ENCODE data around the gene MYL5. TPM values are rescaled to one million over a fixed set of nuclear protein-coding genes. Genes with fewer than 3 reads are reported as not detected.

Gene MYL5
- total RNA-seq, 1 donor from 2014 or later = 1.1 TPM

DNA sequence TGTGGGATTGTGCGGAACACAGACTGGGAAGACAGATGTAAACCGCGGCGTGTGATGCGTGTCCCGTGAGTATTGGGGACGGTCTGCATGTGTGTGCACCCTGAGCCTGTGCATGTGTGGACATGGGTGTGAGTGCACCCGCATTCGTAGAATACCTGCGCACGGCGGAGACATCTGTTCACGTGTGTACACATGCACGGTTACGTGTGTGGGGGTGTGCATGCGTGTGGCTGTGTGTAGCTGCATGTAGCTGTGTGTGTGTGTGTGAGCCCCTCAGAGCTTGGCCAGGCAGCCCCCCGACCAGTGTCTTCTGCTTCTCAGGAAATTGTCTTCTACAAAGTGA, 19.9 kb upstream of the MYL5 start:
- intact Hi-C loops (cut with DNase I) = no loop called here
- Histone ChIP-seq H3K27me3 (no peaks in the 10 kb centered on the region), H3K36me3 (no peaks in the 10 kb centered on the region), H3K27ac (no peak overlapping the region), H3K4me3 (no peak overlapping the region), H3K4me1 (no peaks in the 10 kb centered on the region), H3K9me3 (no peaks in the 10 kb centered on the region)
- TF ChIP-seq, protein P1, sequence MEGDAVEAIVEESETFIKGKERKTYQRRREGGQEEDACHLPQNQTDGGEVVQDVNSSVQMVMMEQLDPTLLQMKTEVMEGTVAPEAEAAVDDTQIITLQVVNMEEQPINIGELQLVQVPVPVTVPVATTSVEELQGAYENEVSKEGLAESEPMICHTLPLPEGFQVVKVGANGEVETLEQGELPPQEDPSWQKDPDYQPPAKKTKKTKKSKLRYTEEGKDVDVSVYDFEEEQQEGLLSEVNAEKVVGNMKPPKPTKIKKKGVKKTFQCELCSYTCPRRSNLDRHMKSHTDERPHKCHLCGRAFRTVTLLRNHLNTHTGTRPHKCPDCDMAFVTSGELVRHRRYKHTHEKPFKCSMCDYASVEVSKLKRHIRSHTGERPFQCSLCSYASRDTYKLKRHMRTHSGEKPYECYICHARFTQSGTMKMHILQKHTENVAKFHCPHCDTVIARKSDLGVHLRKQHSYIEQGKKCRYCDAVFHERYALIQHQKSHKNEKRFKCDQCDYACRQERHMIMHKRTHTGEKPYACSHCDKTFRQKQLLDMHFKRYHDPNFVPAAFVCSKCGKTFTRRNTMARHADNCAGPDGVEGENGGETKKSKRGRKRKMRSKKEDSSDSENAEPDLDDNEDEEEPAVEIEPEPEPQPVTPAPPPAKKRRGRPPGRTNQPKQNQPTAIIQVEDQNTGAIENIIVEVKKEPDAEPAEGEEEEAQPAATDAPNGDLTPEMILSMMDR (IDR thresholded peaks at IDR 0.05) = no peak
- no peak for DNase-seq (ENCODE audit: low spot score in 2 of 2)

DNA sequence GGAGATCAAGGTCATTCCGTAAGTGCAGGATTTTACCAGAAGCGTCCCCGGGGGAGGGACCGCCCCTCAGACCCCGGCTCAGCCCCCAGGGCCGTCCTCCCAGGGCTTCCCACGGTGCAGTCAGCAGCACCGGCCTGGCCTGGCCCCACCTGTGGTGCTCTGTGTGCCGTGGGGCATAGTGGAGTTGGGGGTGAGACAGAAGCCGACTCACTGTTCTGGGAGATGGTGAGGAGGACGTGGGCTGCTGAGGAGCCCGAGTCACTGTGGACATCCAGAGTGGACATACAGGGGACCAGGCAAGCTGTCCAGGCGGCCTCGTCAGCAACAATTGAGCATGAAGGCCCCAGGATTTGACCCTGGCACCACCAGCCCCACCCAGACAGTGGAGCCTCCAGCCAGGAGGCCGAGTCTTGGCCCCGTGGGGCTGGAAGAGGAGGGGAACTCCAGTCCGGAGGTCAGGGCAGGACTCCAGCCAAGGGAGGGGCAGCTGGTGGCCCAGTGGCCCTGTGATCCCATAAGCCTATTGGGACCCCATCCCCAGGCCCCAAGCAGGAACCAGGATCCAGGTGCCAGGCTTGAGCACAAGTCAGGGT, 19.4 kb upstream of the MYL5 start:
- H3K9me3 ChIP-seq = no peaks in the 10 kb centered on the region
- H3K36me3 ChIP-seq = no peaks in the 10 kb centered on the region
- TF ChIP-seq, protein P1 (IDR thresholded peaks at IDR 0.05) = no peak
- no peak overlapping the region for H3K4me3 ChIP-seq
- intact Hi-C loops (cut with DNase I) = no loop called here
- H3K27ac ChIP-seq = no peak overlapping the region
- DNase-seq (ENCODE audit: low spot score in 2 of 2) = no peak
- H3K4me1 ChIP-seq = no peaks in the 10 kb centered on the region
- H3K27me3 ChIP-seq = no peaks in the 10 kb centered on the region

DNA sequence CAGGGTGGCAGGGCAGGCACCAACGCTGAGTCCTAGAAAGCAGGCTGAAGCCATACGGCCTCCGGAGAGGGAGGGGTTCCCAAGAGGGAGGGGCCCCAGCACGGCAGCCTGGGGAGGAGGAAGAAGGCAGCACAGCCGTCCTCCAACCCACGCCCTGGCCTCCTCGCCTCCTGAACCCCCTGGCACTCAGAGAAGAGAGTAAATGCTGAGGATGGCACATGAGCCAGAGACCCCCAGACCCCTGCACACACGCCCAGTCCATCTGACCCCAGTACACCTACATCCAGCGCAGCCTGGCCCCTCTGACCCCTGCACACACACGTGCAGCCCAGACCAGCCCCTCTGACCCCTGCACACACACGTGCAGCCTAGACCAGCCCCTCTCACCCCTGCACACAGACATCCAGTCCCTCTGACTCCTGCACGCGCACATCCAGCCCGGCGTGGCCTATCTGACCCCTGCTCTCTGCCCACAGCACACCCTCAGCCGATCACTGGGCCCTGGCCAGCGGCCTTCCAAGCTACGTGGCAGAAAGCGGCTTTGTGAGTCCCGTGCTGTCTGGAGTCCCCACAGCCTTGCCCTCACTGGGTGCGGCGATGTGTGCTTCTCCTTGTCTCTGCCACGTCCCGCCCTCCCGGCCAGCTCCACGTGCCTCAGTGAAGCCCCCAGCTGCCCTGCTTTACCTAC, 18.7 kb upstream of the MYL5 start:
- Histone ChIP-seq H3K36me3 (no peaks in the 10 kb centered on the region), H3K4me1 (no peaks in the 10 kb centered on the region), H3K9me3 (no peaks in the 10 kb centered on the region), H3K27me3 (no peaks in the 10 kb centered on the region), H3K27ac (no peak overlapping the region), H3K4me3 (no peak overlapping the region)
- no peak for DNase-seq (ENCODE audit: low spot score in 2 of 2)
- TF ChIP-seq, protein P1 (IDR thresholded peaks at IDR 0.05) = no peak
- intact Hi-C loops (cut with DNase I) = no loop called here

DNA sequence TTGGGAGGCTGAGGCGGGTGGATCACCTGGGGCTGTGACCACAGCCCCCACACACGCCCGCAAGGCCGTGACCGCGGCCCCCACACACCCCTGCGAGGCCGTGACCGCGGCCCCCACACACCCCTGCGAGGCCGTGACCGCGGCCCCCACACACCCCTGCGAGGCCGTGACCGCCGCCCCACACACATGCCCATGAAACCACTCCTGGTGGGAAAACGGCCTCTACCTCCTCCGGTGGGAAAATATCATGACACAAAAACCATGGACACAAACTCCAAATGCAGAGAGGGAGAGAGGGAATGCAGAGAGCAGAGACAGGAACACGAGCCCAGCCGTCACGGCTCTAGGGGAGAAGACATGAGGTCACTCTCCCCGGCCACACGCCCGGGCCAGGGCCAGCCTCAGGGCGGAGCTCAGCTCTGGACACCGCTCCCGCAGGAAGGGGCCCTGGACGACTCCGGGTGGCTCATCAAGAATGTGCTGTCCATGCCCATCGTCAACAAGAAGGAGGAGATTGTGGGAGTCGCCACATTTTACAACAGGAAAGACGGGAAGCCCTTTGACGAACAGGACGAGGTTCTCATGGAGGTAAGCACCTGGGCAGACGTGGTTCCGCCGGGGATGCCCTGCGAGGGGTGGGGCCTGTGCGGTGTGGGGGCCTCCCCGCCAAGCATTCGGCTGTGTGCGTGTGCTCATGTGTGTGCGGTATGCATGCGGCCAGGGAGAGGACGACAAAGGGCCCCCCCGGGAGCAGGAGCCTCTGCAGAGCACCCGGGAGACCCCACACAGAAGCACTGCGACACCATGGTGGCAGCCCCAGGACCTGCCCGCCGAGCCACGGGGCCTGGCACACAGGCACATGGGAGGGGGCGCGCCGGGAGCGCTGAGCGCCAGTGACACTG, 17.7 kb upstream of the MYL5 start:
- no peak for DNase-seq (ENCODE audit: low spot score in 2 of 2)
- TF ChIP-seq, protein P1 (IDR thresholded peaks at IDR 0.05) = no peak

DNA sequence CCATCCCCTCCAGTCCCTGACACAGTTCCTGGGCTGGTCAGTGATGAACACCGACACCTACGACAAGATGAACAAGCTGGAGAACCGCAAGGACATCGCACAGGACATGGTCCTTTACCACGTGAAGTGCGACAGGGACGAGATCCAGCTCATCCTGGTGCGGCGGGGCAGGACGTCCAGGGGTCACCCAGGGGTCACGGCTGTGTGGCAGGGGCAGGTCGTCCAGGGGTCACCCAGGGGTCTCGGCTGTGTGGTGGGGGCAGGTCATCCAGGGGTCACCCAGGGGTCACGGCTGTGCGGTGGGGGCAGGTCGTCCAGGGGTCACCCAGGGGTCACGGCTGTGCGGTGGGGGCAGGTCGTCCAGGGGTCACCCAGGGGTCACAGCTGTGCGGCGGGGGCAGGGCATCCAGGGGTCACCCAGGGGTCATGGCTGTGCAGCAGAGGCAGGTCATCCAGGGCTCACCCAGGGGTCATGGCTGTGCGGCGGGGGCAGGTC, 17.0 kb upstream of the MYL5 start:
- Histone ChIP-seq H3K27ac (no peak overlapping the region), H3K9me3 (no peaks in the 10 kb centered on the region), H3K36me3 (no peaks in the 10 kb centered on the region), H3K4me1 (no peaks in the 10 kb centered on the region), H3K4me3 (no peak overlapping the region), H3K27me3 (no peaks in the 10 kb centered on the region)
- TF ChIP-seq, protein P1 (IDR thresholded peaks at IDR 0.05) = no peak
- DNase-seq (ENCODE audit: low spot score in 2 of 2) = no peak
- intact Hi-C loops (cut with DNase I) = no loop called here

More for the DNA sequence above, 17.7 kb upstream of the MYL5 start:
- no peak overlapping the region for H3K4me3 ChIP-seq
- H3K9me3 ChIP-seq = no peaks in the 10 kb centered on the region
- H3K36me3 ChIP-seq = no peaks in the 10 kb centered on the region
- intact Hi-C loops (cut with DNase I) = no loop called here
- H3K27ac ChIP-seq = no peak overlapping the region
- no peaks in the 10 kb centered on the region for H3K27me3 ChIP-seq
- H3K4me1 ChIP-seq = no peaks in the 10 kb centered on the region

Measured in ascending aorta (tissue), 2 donors.